Tibial artery (tissue), 4 donors: ENCODE measurements around the gene AGAP9.
"Not testable (repeated sequence)": the region's sequence is repeated elsewhere in the genome, so short reads cannot be mapped to it uniquely, and the experiment has no call there.

ENCODE experiments used
- DNase-seq, 2 donors: peaks; one replicate each; pipeline ENCODE4 v3.0.0-alpha.2; 2019
- H3K27ac ChIP-seq, 2 donors: fragments of 200-600 bp; sonication (generic) in 1 of 2; 1 replicate in 1 of 2; 2 replicates in 1 of 2; pipeline ENCODE4 v1.5.1; 2018 to 2019; ENCODE audit warnings: mild to moderate bottlenecking in 1 of 2
- H3K27me3 ChIP-seq, 2 donors: fragments of 200-600 bp; sonication (generic) in 1 of 2; one replicate each; pipeline versions ENCODE4 v1.5.1 to v1.6.0; 2016 to 2019
- H3K36me3 ChIP-seq, 3 donors: fragments of 200-600 bp; sonication (generic) in 2 of 3; one replicate each; pipeline ENCODE4 v1.5.1; 2016 to 2019; ENCODE audit warnings: mild to moderate bottlenecking in 2 of 3
- H3K4me1 ChIP-seq, 4 donors: fragments of 200-600 bp; sonication (generic) in 2 of 4; 1 replicate in 3 of 4; 2 replicates in 1 of 4; pipeline ENCODE4 v1.5.1; 2016 to 2019
- H3K4me3 ChIP-seq, 2 donors: fragments of 200-600 bp; sonication (generic) in 1 of 2; 1 replicate in 1 of 2; 2 replicates in 1 of 2; pipeline ENCODE4 v1.5.1; 2018 to 2019; ENCODE audit warnings: mild to moderate bottlenecking in 2 of 2
- H3K9me3 ChIP-seq, 3 donors: fragments of 200-600 bp; sonication (generic) in 1 of 3; one replicate each; pipeline ENCODE4 v1.5.1; 2016 to 2019
- intact Hi-C: fragments of 100-400 bp; cut with DNase I; formaldehyde crosslinking; loops from one replicate; pipeline ENCODE4 v1.15.0; 2023; ENCODE audit warnings: low total_unique reads

AGAP9 gene

GRCh38 chr10:47478114-47478513 is 45.3 kb downstream of the AGAP9 start:
- H3K27ac ChIP-seq, H3K4me3 ChIP-seq, H3K9me3 ChIP-seq, DNase-seq, H3K36me3 ChIP-seq, H3K27me3 ChIP-seq, H3K4me1 ChIP-seq, intact Hi-C loops: not testable (repeated sequence)

DNA sequence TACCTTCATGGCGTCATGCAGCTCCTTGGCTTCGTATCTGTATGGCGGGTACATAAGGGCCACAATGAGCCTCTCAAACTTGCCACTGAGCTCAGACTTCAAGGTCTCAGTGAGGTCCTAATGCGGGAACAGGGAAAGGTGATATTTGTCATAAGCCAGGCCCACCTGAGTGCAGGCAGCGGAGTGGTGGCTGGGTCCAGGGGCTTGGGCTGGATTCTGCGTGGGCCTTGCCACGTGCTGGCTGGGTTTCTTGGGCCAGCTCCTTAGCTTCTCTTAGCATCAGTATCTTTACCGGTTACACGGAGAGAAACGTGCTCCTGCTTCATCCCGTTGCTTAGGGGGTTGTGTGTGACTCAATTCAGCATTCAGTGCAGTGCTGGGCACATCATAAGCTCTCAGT is 46.4 kb downstream of the AGAP9 start:
- H3K36me3 ChIP-seq, H3K27me3 ChIP-seq, H3K4me3 ChIP-seq, H3K9me3 ChIP-seq, H3K27ac ChIP-seq, DNase-seq, H3K4me1 ChIP-seq, intact Hi-C loops: not testable (repeated sequence)

- H3K4me1 ChIP-seq, intact Hi-C loops, H3K36me3 ChIP-seq, H3K9me3 ChIP-seq, H3K4me3 ChIP-seq, H3K27ac ChIP-seq, DNase-seq, H3K27me3 ChIP-seq: not testable (repeated sequence)
These were observed 48.3 kb downstream of the AGAP9 start for GRCh38 chr10:47475101-47475500.

DNA sequence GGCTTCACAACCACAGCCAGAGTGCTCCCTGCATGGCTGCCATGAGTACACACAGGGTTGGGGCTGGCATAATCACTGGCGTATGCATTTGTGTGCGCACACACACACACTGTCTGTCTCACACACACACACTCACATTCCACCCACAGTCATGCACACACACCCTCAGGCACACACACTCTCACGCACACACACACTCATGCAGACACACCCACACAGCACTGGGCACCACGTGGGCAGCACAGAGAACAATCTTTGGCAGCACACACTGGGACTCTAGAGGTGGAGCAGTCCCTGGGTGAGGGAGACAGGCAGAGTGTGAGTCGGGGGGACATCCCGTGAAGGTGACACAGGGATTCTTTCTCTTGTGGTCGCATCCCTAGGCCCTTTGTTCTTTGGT is 49.9 kb downstream of the AGAP9 start:
- H3K36me3 ChIP-seq, H3K27me3 ChIP-seq, H3K9me3 ChIP-seq, H3K4me3 ChIP-seq, H3K4me1 ChIP-seq, DNase-seq, intact Hi-C loops, H3K27ac ChIP-seq: not testable (repeated sequence)

DNA sequence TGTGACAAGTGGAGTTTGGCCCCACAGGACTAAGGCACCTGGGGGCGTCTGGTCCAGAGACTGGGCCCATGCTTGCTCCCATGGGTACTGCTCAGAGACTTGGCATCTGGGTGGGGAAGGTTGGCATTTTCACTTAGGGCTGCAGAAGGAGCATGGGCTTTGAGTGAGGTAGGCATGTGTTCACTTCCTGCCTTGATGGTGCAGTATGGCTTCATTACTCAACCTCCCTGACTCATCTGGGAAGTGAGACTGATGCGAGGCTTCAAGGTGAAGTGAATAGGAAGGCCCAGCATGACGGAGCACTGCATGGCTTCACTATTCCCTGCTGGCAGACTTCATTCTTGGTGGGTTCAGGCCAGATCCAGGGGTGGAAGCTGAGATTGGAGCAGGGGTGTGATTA is 50.8 kb downstream of the AGAP9 start:
- not testable (repeated sequence) for H3K36me3 ChIP-seq

GRCh38 chr10:47472072-47472471 is 51.4 kb downstream of the AGAP9 start:
- H3K4me1 ChIP-seq, H3K36me3 ChIP-seq, H3K27ac ChIP-seq, intact Hi-C loops, DNase-seq, H3K9me3 ChIP-seq, H3K4me3 ChIP-seq, H3K27me3 ChIP-seq: not testable (repeated sequence)

More for the DNA sequence above, 50.8 kb downstream of the AGAP9 start:
- H3K4me3 ChIP-seq, H3K27ac ChIP-seq, DNase-seq, H3K9me3 ChIP-seq, intact Hi-C loops, H3K27me3 ChIP-seq, H3K4me1 ChIP-seq: not testable (repeated sequence)

GRCh38 chr10:47468731-47469528 is 54.5 kb downstream of the AGAP9 start:
- intact Hi-C loops = not testable (repeated sequence)

GRCh38 chr10:47467957-47468356 is 55.5 kb downstream of the AGAP9 start:
- intact Hi-C loops, H3K27ac ChIP-seq, H3K4me3 ChIP-seq, H3K36me3 ChIP-seq, DNase-seq, H3K9me3 ChIP-seq, H3K27me3 ChIP-seq, H3K4me1 ChIP-seq: not testable (repeated sequence)

More at GRCh38 chr10:47468731-47469528, 54.5 kb downstream of the AGAP9 start:
- H3K9me3 ChIP-seq, H3K4me1 ChIP-seq, DNase-seq, H3K27ac ChIP-seq, H3K27me3 ChIP-seq, H3K36me3 ChIP-seq, H3K4me3 ChIP-seq: not testable (repeated sequence)

DNA sequence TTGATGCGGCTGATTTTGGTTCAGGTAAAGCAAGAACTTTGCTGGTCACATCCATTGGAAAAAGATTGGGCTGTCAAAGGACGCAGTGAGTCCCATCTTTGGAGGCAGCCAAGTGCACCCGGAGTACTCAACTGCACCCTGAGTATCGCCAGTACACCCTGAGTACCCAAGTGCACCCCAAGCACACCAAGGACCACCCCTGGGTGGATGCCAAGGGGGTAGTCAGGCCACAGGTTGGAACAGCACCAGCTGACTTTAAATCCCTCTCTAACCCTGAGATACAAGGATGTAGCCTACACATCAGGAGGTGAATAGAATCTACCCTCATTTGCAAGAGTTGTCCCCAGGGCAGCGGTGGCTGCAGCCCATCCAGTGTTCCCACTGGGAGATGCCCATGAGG is 56.0 kb downstream of the AGAP9 start:
- H3K27me3 ChIP-seq, DNase-seq, H3K36me3 ChIP-seq, H3K27ac ChIP-seq, intact Hi-C loops, H3K9me3 ChIP-seq, H3K4me3 ChIP-seq, H3K4me1 ChIP-seq: not testable (repeated sequence)

GRCh38 chr10:47465216-47465917 is 58.1 kb downstream of the AGAP9 start:
- H3K4me1 ChIP-seq, H3K4me3 ChIP-seq, H3K9me3 ChIP-seq, H3K27me3 ChIP-seq, H3K36me3 ChIP-seq, DNase-seq, H3K27ac ChIP-seq, intact Hi-C loops: not testable (repeated sequence)

DNA sequence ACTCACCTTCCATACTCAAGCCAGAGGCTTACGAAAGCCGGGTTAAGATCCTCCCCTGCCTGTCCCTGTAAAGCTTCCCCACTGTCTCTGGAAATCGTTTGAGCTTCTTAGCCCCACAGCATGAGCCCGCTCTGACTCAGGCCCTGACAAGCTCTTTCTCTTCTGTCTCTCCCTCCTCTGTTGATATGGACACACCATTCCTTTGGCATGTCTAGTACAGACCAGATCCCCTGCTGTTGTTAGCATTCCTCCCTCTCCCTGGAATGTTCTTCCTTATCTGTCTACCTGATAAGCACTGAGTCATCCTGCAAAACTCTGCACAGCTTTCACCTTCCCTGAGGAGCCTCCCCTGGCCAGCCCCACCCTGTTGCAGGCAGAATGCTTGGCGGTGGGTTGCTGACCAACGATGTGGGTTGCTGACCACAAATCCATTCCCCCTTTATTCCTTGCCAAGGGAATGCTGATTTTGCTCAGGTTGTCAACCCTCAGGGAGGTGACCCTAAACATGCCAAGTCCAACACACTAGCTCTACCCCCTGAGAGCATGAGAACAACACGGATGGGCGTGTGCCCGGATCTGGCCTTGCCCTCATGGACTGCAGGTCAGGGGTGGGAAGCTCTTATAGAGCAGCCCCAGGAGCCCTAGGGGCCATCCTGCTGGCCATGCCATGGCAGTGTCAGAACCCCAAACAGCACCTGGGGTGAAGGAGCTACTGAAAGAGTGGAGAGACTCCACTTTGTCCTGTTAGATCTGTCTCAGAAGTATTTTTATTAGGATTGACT is 60.7 kb downstream of the AGAP9 start:
- H3K4me1 ChIP-seq, H3K27ac ChIP-seq, H3K4me3 ChIP-seq, H3K27me3 ChIP-seq, DNase-seq, H3K36me3 ChIP-seq, intact Hi-C loops, H3K9me3 ChIP-seq: not testable (repeated sequence)

- peak in 1 of 2 donors; percentile 44 for DNase-seq
- H3K36me3 ChIP-seq, intact Hi-C loops, H3K4me1 ChIP-seq, H3K27ac ChIP-seq, H3K27me3 ChIP-seq, H3K9me3 ChIP-seq: not testable (repeated sequence)
- H3K4me3 ChIP-seq = peak overlapping the region; percentile 18 to 29
These were observed 62.2 kb downstream of the AGAP9 start for GRCh38 chr10:47461261-47461687.
